Measurements from ENCODE around the gene PRR16. TPM values are rescaled to one million over a fixed set of nuclear protein-coding genes. Genes with fewer than 3 reads are reported as not detected.

PRR16 gene
- total and polyA plus RNA-seq, 2 of the 13 experiments (the other 11 are each of a cell fraction or from before 2014, with no cell fraction given): not detected

- no peak for TF ChIP-seq ARID3A (IDR thresholded peaks at IDR 0.05; ENCODE audit: low read depth, low read length)
- no peak for TF ChIP-seq ZBTB7B (CRISPR knock-in tag; IDR thresholded peaks at IDR 0.05)
- TF ChIP-seq ZNF576 (CRISPR knock-in tag; IDR thresholded peaks at IDR 0.05): no peak
- TF ChIP-seq ZNF7 (CRISPR knock-in tag; IDR thresholded peaks at IDR 0.05): no peak
- no peak for TF ChIP-seq DNMT1 (CRISPR knock-in tag; IDR thresholded peaks at IDR 0.05)
- no peak for TF ChIP-seq THAP8 (CRISPR knock-in tag; IDR thresholded peaks at IDR 0.05; ENCODE audit: borderline replicate concordance)
- no peak for TF ChIP-seq CCDC6 (CRISPR knock-in tag; IDR thresholded peaks at IDR 0.05)
- TF ChIP-seq ZNF512 (CRISPR knock-in tag; IDR thresholded peaks at IDR 0.05): no peak
- TF ChIP-seq ZNF709 (CRISPR knock-in tag; IDR thresholded peaks at IDR 0.05): no peak
- TF ChIP-seq BRD4 (CRISPR knock-in tag; IDR thresholded peaks at IDR 0.05): no peak
- TF ChIP-seq ZNF572 (CRISPR knock-in tag; IDR thresholded peaks at IDR 0.05): no peak
Observed at GRCh38 chr5:120415985-120416384, 48.1 kb upstream of the PRR16 start (continued).
